Esophagus squamous epithelium (tissue), 4 donors: ENCODE measurements around the gene SPON2.

Experiments
- CTCF ChIP-seq, 6 experiments: fragments of 450-650 bp in 4 of 6; fragments of 200-600 bp in 2 of 6; sonication (generic) in 2 of 6; IDR thresholded peaks; one replicate each; pipeline ENCODE4 v1.5.1; 2016 to 2019; ENCODE audit warnings: antibody characterized with exemption in 6 of 6, mild to moderate bottlenecking in 4 of 6, moderate library complexity in 4 of 6
- POLR2A ChIP-seq, 4 donors: fragments of 450-650 bp; IDR thresholded peaks; one replicate each; pipeline ENCODE4 v1.6.1; 2017; ENCODE audit warnings: antibody characterized with exemption in 4 of 4, mild to moderate bottlenecking in 4 of 4, moderate library complexity in 3 of 4

GRCh38 chr4:1217366-1217765 is 45.0 kb upstream of the SPON2 start:
- TF ChIP-seq CTCF (IDR thresholded peaks at IDR 0.05) (no peak), POLR2A (IDR thresholded peaks at IDR 0.05) (no peak)
